Panc1 (cell line): Measurements from ENCODE around the gene ACER1. TPM values are rescaled to one million over a fixed set of nuclear protein-coding genes. Genes with fewer than 3 reads are reported as not detected.

Experiments
- ATAC-seq: fragments of 200-7000 bp; cut with Tn5 transposase; 2 replicates; pipeline ENCODE4 v1.9.1; 2020; ENCODE audit warnings: mild to moderate bottlenecking, moderate library complexity
- BruUV-seq: library from RNA; stranded (reverse); fragments of 400-500 nt; replicated peaks from 2 replicates; lab custom pipeline; 2021; lab: Mats Ljungman, UMichigan
- CTCF ChIA-PET: fragments of 300-600 bp; sonication (Branson Sonifier 250); formaldehyde crosslinking; loops from one replicate; lab custom pipeline; 2022; ENCODE audit warnings: antibody characterized with exemption; lab: Charles Lee
- POLR2A ChIA-PET: fragments of 300-600 bp; sonication (Branson Sonifier 250); formaldehyde crosslinking; loops from one replicate; lab custom pipeline; 2022; ENCODE audit warnings: antibody characterized with exemption; lab: Charles Lee
- DNase-seq: peaks from one replicate; pipeline ENCODE4 v3.0.0-alpha.2; 2010; ENCODE audit warnings: low read depth, low spot score
- H3K27ac ChIP-seq: 2 replicates; pipeline ENCODE4 v1.5.1; 2011; ENCODE audit warnings: mild to moderate bottlenecking, low read length, inconsistent platforms
- H3K27me3 ChIP-seq: fragments of 200-500 bp; sonication (Bioruptor generic); 2 replicates; pipeline ENCODE4 v1.6.0; 2014; ENCODE audit warnings: low read length, inconsistent platforms; ENCODE audit not compliant: control insufficient read depth, insufficient read depth
- H3K36me3 ChIP-seq: fragments of 200-500 bp; sonication (Bioruptor generic); 2 replicates; pipeline ENCODE4 v1.5.1; 2014; ENCODE audit warnings: inconsistent platforms, mild to moderate bottlenecking, low read length, moderate library complexity; ENCODE audit not compliant: control insufficient read depth, insufficient read depth
- H3K4me1 ChIP-seq: 2 replicates; pipeline ENCODE4 v1.5.1; 2011; ENCODE audit warnings: inconsistent platforms, mild to moderate bottlenecking, low read length, moderate library complexity; ENCODE audit not compliant: control insufficient read depth, insufficient read depth
- H3K4me3 ChIP-seq, 2 experiments: 2 replicates each; pipeline ENCODE4 v1.5.1; 2011 to 2012; ENCODE audit warnings: low read depth in 2 of 2, low read length in 2 of 2, mild to moderate bottlenecking in 2 of 2, inconsistent platforms in 1 of 2, moderate library complexity in 1 of 2
- H3K9me3 ChIP-seq: fragments of 200-500 bp; sonication (Bioruptor generic); 2 replicates; pipeline ENCODE4 v1.5.1; 2014; ENCODE audit warnings: low read depth, mild to moderate bottlenecking, inconsistent platforms, low read length, moderate library complexity; ENCODE audit not compliant: control insufficient read depth, insufficient read depth
- POLR2AphosphoS5 ChIP-seq: IDR thresholded peaks from 2 replicates; pipeline ENCODE4 v1.6.1; 2012; ENCODE audit warnings: mild to moderate bottlenecking, low read depth, low read length, moderate library complexity
- SIN3A ChIP-seq: IDR thresholded peaks from 2 replicates; pipeline ENCODE4 v1.6.1; 2012; ENCODE audit warnings: low read depth, mild to moderate bottlenecking, low read length, moderate library complexity, borderline replicate concordance; ENCODE audit not compliant: insufficient read depth
- TCF7L2 ChIP-seq: IDR thresholded peaks from 2 replicates; pipeline ENCODE4 v1.6.1; 2011; ENCODE audit warnings: mild to moderate bottlenecking, low read depth, low read length, inconsistent platforms
- in situ Hi-C: cut with HindIII; loops from 2 replicates; pipeline ENCODE4 v1.10.0; 2016; ENCODE audit warnings: low sequenced_read_pairs, low pct_unique_long_range_greater_than_20kb
- intact Hi-C: fragments of 100-400 bp; cut with micrococcal nuclease; formaldehyde crosslinking; loops from one replicate; pipeline ENCODE4 v1.10.0; 2022; ENCODE audit not compliant: unreplicated experiment
- total RNA-seq: library from RNA; stranded (reverse); gene quantifications from one replicate; pipeline ENCODE4 v1.2.1, GENCODE V29; 2021; ENCODE audit not compliant: unreplicated experiment
- TF ChIP-seq, protein P1 (sequence below): fragments of 450-650 bp; IDR thresholded peaks from 2 replicates; pipeline ENCODE4 v1.5.1; 2017; ENCODE audit warnings: mild to moderate bottlenecking
- TF ChIP-seq, protein P2 (sequence below), 2 experiments: IDR thresholded peaks; 2 replicates each; pipeline ENCODE4 v1.6.1; 2011 to 2012; ENCODE audit warnings: low read depth in 2 of 2, control low read depth in 1 of 2, low read length in 1 of 2, mild to moderate bottlenecking in 1 of 2, moderate library complexity in 1 of 2; ENCODE audit not compliant: insufficient read depth in 1 of 2

The ACER1 gene
- total RNA-seq, 1 experiment from 2014 or later = not detected

DNA sequence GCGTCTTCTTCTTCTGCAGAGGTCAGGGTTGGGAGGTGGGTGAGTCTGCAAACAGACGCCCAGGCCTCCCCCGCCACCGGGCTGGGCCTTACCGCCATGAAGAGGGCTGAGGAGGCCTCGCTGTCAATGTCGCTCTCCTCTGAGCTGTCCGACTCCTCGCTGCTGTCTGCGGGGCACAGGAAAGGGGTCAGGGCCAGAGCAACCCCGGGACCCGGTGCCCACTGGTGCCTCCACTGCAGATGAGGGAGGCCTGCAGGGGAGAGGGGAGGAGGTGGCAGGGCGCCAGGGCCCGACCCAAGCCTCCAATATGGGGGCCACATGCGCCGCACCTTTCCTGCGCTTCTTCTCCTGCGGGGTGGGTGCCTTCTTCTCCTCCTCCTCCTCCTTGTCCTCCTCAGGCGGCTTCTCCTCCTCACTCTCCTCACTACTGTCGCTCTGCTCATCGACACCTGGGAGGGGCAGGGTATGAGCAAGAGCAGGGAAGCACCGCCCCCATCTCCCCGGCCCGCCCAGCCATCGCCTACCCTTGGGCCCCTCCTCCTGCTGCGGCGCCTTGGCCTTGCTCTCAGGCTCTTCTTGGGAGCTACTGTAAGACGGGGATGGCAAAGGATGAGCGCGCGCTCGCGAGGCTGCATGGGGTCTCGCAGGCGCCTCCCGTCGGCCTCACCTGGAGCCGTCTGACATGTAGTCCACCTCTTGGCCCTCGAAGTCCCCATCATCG lies 47.8 kb upstream of the ACER1 start:
- POLR2A ChIA-PET = no interaction called here
- no peak overlapping the region for H3K27ac ChIP-seq
- no peak overlapping the region for H3K4me3 ChIP-seq
- intact Hi-C loops = no loop called here
- no peaks in the 10 kb centered on the region for H3K9me3 ChIP-seq
- no peak for ATAC-seq
- TF ChIP-seq, protein P1, sequence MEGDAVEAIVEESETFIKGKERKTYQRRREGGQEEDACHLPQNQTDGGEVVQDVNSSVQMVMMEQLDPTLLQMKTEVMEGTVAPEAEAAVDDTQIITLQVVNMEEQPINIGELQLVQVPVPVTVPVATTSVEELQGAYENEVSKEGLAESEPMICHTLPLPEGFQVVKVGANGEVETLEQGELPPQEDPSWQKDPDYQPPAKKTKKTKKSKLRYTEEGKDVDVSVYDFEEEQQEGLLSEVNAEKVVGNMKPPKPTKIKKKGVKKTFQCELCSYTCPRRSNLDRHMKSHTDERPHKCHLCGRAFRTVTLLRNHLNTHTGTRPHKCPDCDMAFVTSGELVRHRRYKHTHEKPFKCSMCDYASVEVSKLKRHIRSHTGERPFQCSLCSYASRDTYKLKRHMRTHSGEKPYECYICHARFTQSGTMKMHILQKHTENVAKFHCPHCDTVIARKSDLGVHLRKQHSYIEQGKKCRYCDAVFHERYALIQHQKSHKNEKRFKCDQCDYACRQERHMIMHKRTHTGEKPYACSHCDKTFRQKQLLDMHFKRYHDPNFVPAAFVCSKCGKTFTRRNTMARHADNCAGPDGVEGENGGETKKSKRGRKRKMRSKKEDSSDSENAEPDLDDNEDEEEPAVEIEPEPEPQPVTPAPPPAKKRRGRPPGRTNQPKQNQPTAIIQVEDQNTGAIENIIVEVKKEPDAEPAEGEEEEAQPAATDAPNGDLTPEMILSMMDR = no peak
- TF ChIP-seq TCF7L2 (no peak), POLR2AphosphoS5 (no peak), SIN3A (no peak)
- TF ChIP-seq, protein P2, sequence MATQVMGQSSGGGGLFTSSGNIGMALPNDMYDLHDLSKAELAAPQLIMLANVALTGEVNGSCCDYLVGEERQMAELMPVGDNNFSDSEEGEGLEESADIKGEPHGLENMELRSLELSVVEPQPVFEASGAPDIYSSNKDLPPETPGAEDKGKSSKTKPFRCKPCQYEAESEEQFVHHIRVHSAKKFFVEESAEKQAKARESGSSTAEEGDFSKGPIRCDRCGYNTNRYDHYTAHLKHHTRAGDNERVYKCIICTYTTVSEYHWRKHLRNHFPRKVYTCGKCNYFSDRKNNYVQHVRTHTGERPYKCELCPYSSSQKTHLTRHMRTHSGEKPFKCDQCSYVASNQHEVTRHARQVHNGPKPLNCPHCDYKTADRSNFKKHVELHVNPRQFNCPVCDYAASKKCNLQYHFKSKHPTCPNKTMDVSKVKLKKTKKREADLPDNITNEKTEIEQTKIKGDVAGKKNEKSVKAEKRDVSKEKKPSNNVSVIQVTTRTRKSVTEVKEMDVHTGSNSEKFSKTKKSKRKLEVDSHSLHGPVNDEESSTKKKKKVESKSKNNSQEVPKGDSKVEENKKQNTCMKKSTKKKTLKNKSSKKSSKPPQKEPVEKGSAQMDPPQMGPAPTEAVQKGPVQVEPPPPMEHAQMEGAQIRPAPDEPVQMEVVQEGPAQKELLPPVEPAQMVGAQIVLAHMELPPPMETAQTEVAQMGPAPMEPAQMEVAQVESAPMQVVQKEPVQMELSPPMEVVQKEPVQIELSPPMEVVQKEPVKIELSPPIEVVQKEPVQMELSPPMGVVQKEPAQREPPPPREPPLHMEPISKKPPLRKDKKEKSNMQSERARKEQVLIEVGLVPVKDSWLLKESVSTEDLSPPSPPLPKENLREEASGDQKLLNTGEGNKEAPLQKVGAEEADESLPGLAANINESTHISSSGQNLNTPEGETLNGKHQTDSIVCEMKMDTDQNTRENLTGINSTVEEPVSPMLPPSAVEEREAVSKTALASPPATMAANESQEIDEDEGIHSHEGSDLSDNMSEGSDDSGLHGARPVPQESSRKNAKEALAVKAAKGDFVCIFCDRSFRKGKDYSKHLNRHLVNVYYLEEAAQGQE (IDR thresholded peaks at IDR 0.05; ENCODE audit: insufficient read depth in 1 of 2, low read depth in 2 of 2, low read length in 1 of 2) = no peak
- CTCF ChIA-PET = no interaction called here
- peaks cover 2% of the 10 kb centered on the region; the same call in 1 of the 2 replicates for H3K4me1 ChIP-seq
- TSS peak; percentile 95 for BruUV-seq
- in situ Hi-C loops = no loop called here
- H3K36me3 ChIP-seq = no peaks in the 10 kb centered on the region
- no peak for DNase-seq
- no peaks in the 10 kb centered on the region for H3K27me3 ChIP-seq

DNA sequence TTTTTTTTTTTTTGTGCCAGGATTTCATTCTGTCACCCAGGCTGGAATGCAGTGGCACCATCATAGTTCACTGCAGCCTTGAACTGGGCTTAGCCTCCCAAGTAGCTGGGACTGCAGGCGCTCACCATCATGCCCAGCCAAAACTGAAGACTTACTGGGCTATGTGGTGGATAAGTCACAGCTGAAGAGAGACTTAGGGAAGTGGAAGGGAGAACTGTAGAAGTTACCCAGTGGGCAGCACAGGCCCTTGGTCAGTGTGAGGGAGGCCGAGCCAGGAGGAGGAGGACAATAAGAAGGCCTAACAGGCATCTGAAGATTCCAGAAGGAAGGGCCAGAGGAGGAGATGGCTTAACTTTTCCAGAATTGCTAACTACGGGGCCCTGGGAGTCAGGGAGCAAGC lies 46.3 kb upstream of the ACER1 start:
- BruUV-seq = no TSS peak
- POLR2A ChIA-PET = no interaction called here
- H3K36me3 ChIP-seq = no peaks in the 10 kb centered on the region
- DNase-seq = no peak
- in situ Hi-C loops = no loop called here
- peaks cover 2% of the 10 kb centered on the region; the same call in 1 of the 2 replicates for H3K4me1 ChIP-seq
- TF ChIP-seq TCF7L2 (no peak), POLR2AphosphoS5 (no peak), SIN3A (no peak)
- TF ChIP-seq, protein P2 (IDR thresholded peaks at IDR 0.05; ENCODE audit: insufficient read depth in 1 of 2, low read depth in 2 of 2, low read length in 1 of 2) = no peak
- TF ChIP-seq, protein P1 = no peak
- no peaks in the 10 kb centered on the region for H3K9me3 ChIP-seq
- intact Hi-C loops = no loop called here
- no peak overlapping the region for H3K4me3 ChIP-seq
- H3K27ac ChIP-seq = no peak overlapping the region
- CTCF ChIA-PET = no interaction called here
- no peaks in the 10 kb centered on the region for H3K27me3 ChIP-seq
- no peak for ATAC-seq
